AG09319 (cell line): ENCODE measurements around the gene MACROH2A1.

ENCODE experiments used
- DNase-seq: peaks from one replicate; pipeline ENCODE4 v3.0.0-alpha.2; 2010; ENCODE audit warnings: low read depth; ENCODE audit errors: extremely low read depth
- TF ChIP-seq, protein P1 (sequence below): IDR thresholded peaks from 2 replicates; pipeline ENCODE4 v1.5.1; 2011; ENCODE audit warnings: low read depth, mild to moderate bottlenecking, inconsistent platforms, low read length, moderate library complexity

Gene MACROH2A1

DNA sequence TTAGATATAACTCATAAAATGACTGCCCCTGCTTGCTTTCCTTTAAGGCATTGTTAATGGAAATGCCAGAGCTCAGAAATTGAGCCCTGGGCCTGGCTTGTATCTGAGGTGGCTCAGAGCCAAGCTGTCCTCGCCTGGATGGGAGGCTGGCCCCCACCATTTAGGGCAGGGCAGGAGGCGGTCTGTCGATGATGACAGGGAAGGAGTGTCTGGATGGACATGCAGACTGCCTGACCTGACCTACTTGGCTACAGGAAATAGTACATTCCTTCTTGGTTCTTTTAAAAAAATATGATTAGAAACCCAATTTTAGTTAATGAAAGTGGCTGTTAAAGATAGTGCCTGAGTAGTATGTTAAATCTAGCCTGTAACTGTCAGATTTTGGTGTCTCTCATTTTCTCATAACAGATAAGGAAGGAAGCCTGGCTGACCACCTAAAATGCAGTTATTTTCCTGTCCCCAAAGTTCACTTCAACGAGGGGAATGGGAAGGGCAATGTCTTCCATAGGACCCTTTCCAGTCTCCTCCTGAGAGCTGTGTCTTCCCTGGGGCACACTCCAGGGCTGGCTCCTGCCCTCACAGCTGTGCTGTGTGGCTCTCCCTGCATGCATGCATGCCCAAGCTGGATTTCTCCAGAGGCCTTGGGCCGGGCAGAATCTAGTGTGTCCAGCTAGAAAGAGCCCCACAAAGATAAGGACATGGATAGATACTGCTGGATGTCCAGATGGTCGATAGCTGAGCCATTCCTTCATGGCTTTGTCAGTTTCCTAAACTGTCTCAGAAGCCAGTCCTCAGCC, 42.3 kb downstream of the MACROH2A1 start:
- DNase-seq: peak; percentile 43
- TF ChIP-seq, protein P1, sequence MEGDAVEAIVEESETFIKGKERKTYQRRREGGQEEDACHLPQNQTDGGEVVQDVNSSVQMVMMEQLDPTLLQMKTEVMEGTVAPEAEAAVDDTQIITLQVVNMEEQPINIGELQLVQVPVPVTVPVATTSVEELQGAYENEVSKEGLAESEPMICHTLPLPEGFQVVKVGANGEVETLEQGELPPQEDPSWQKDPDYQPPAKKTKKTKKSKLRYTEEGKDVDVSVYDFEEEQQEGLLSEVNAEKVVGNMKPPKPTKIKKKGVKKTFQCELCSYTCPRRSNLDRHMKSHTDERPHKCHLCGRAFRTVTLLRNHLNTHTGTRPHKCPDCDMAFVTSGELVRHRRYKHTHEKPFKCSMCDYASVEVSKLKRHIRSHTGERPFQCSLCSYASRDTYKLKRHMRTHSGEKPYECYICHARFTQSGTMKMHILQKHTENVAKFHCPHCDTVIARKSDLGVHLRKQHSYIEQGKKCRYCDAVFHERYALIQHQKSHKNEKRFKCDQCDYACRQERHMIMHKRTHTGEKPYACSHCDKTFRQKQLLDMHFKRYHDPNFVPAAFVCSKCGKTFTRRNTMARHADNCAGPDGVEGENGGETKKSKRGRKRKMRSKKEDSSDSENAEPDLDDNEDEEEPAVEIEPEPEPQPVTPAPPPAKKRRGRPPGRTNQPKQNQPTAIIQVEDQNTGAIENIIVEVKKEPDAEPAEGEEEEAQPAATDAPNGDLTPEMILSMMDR: no peak

DNA sequence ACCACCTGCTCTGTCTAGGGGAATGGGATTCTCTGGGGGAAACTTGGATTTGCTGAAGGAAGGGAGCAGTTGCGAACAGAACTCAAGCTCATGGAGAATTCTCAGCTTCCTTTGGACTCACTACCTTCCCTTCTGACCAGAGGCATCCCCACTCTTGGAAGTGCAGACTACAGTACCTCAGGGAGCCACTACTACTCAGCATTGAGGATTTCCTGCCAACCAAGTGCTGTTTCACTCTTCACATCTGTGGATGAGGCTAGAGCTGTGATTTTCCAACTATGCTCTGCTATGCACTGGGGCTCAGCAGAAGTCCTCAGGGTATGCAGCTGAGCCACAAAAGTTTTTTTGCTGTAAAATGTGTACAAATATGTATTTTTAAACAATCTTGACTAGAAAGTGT, 43.9 kb downstream of the MACROH2A1 start:
- no peak for DNase-seq

DNA sequence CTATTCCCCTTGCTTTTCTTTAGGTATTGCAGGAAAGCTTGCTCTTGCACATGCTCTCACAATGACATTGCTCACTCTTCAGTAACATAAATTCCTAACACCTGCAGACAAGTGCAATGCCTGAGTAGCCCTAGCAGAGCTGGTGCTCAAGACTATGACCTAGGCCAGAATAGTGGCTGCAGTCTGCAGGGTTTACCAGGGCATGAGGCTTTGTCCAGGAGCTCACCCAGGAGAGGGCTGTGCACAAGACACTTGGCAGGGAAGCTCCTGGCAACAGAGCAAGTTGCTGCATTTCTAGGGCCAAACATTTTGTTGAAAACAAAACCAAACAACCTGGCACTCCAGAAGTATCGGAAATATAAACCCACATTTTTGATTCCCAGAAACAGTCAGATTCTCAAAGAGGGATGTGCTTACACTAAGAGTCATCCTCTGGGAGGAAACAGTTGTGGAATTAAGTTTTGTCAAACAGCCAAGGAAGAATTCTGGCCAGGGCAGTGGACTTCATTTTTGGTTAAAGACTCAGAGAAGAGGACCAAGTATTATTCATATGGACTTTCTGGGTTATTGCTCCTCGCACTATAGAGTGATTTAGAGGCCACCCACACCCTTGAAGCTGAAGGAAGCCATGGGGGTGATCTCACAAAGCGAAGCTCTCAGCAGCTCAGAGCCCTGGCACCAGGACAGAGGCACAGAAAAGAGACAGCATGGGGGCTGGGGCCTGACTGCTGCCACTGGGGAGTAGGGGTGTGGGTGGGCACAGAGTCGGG, 44.9 kb downstream of the MACROH2A1 start:
- TF ChIP-seq, protein P1: no peak
- DNase-seq: peak; percentile 84

More for the DNA sequence above, 43.9 kb downstream of the MACROH2A1 start:
- TF ChIP-seq, protein P1: no peak

- DNase-seq: no peak
Measured at GRCh38 chr5:135350536-135350935, 48.5 kb downstream of the MACROH2A1 start.

DNA sequence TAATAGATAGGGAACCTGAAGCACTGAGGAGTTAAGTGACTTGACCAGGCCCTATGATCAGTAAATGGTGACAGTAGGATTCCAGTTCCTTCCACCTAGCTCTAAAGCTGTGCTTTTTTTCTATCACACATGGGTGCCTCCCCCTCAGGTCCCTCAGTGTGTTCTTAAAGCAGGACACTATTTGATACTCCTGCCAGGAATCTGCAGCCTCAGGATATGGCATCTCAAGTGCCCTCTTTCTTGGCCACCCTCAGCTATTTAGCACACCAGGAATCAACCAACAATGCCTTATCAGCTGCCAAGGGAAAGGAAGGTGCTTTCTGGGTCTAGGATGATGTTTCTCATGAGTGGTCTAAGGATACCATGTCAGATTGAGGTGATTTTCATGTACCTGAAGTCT, 49.1 kb downstream of the MACROH2A1 start:
- TF ChIP-seq, protein P1: no peak
- DNase-seq: no peak

More at GRCh38 chr5:135350536-135350935, 48.5 kb downstream of the MACROH2A1 start:
- TF ChIP-seq, protein P1: no peak

DNA sequence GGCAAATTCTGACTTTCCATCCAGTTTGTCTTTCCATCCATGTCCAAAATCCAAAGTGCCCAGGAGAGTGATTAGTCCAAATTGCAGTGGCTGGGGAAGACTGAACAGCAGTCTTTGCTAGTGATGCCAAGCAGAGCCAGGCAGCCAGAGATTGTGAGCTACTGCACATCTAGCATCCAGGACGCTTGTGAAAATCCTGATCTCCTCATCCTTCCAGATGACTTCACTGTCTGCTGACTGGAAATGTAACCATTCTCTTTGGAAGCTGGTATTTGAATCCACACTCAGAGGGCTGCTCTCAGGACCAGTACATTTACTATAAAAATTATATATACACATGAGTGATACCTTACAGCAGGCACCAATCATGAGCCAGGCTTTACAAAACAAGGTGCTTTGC, 49.6 kb downstream of the MACROH2A1 start:
- DNase-seq: no peak
- TF ChIP-seq, protein P1: no peak

DNA sequence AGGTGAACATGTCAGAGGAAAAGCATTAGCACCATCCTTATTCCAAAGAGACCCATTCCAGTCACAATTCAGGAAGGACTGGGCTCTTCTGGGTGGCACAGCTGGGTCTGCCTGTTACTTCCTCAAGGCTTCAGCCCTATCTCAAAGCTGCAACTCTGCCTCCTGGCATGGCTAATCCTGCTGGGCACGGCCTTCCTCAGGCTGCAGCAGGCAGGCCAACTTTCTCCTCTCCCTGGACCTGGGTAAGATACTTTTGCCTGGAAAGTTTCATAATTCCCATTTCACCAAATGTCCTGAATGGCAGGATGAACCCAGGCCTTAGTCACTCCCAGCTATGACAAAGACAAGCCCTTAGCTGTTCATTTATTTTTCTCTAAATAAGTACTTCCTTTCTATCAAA, 50.1 kb downstream of the MACROH2A1 start:
- TF ChIP-seq, protein P1: no peak
- DNase-seq: no peak
